SK-N-SH treated with all-trans-retinoic acid at 6 μM for 48 hours (cell line): ENCODE measurements around the gene ACBD6.

Experiments
- ATAC-seq: fragments of 200-7000 bp; cut with Tn5 transposase; 3 replicates; pipeline ENCODE4 v1.9.1; 2020; ENCODE audit warnings: mild to moderate bottlenecking, moderate library complexity
- ARNTL ChIP-seq: fragments of 450-650 bp; formaldehyde crosslinking; IDR thresholded peaks from 2 replicates; pipeline ENCODE4 v1.5.0; 2020; ENCODE audit warnings: low read depth, mild to moderate bottlenecking, moderate library complexity, borderline replicate concordance
- BACH2 ChIP-seq: fragments of 250-450 bp; sonication (Bioruptor Pico); IDR thresholded peaks from 2 replicates; pipeline ENCODE4 v1.9.0; 2021; ENCODE audit warnings: mild to moderate bottlenecking, borderline replicate concordance
- CSDC2 ChIP-seq: fragments of 250-450 bp; sonication (Bioruptor Pico); IDR thresholded peaks from 2 replicates; pipeline ENCODE4 v1.5.0; 2020; ENCODE audit warnings: mild to moderate bottlenecking, moderate library complexity
- ISL1 ChIP-seq: fragments of 250-450 bp; sonication (Bioruptor Pico); IDR thresholded peaks from 2 replicates; pipeline ENCODE4 v2.1.2; 2022; ENCODE audit warnings: mild to moderate bottlenecking, moderate library complexity
- OSR1 ChIP-seq: fragments of 250-450 bp; sonication (Bioruptor Pico); IDR thresholded peaks from 2 replicates; pipeline ENCODE4 v1.8.0; 2022; ENCODE audit warnings: moderate library complexity, mild to moderate bottlenecking, inconsistent platforms
- PPARA ChIP-seq: fragments of 250-450 bp; sonication (Bioruptor Pico); IDR thresholded peaks from 2 replicates; pipeline ENCODE4 v1.5.0; 2020; ENCODE audit warnings: mild to moderate bottlenecking, borderline replicate concordance
- RARB ChIP-seq: fragments of 250-450 bp; sonication (Bioruptor Pico); IDR thresholded peaks from 2 replicates; pipeline ENCODE4 v1.8.0; 2021; ENCODE audit warnings: mild to moderate bottlenecking, moderate library complexity
- ZC3H10 ChIP-seq: fragments of 250-450 bp; sonication (Bioruptor Pico); IDR thresholded peaks from 2 replicates; pipeline ENCODE4 v1.5.1; 2021; ENCODE audit warnings: mild to moderate bottlenecking, moderate library complexity
- ZNF70 ChIP-seq: fragments of 450-650 bp; formaldehyde crosslinking; IDR thresholded peaks from 2 replicates; pipeline ENCODE4 v1.5.0; 2020; ENCODE audit warnings: mild to moderate bottlenecking, moderate library complexity
- TF ChIP-seq, protein P1 (sequence below): fragments of 250-450 bp; sonication (Bioruptor Pico); IDR thresholded peaks from 2 replicates; pipeline ENCODE4 v1.8.0; 2020; ENCODE audit warnings: mild to moderate bottlenecking, moderate library complexity, borderline replicate concordance
- TF ChIP-seq, protein P2 (sequence below): fragments of 250-450 bp; sonication (Bioruptor Pico); IDR thresholded peaks from 2 replicates; pipeline ENCODE4 v1.8.0; 2021; ENCODE audit warnings: low read depth, mild to moderate bottlenecking, moderate library complexity, borderline replicate concordance
- TF ChIP-seq, protein P3 (sequence below): fragments of 250-450 bp; sonication (Bioruptor Pico); IDR thresholded peaks from 2 replicates; pipeline ENCODE4 v1.5.1; 2020; ENCODE audit warnings: low read depth, mild to moderate bottlenecking, moderate library complexity
- TF ChIP-seq, protein P4 (sequence below): fragments of 250-450 bp; sonication (Bioruptor Pico); IDR thresholded peaks from 2 replicates; pipeline ENCODE4 v1.5.1; 2021; ENCODE audit warnings: mild to moderate bottlenecking, moderate library complexity
- TF ChIP-seq, protein P5 (sequence below): fragments of 250-450 bp; sonication (Bioruptor Pico); IDR thresholded peaks from 2 replicates; pipeline ENCODE4 v1.5.0; 2020; ENCODE audit warnings: mild to moderate bottlenecking, moderate library complexity

Gene ACBD6

DNA sequence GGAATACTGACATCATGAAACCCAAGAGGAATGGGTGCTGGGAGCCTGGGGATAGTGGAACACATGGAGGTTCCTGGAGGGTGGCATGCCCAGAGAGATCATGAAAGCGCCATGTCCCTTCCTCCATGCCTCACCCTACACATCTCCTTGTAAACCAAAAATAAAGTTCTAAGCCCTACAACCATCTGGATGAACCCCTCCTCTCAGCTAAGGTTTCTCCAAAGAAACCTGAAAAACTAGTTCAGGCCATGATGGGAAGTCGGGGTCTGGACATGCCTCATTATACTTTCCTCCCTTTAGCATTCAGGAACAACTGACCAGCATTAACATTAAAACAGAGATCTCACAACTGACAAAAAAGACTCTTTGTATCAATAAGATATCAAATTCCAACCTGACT is 68.5 kb downstream of the ACBD6 start (continued):
- TF ChIP-seq, protein P1, sequence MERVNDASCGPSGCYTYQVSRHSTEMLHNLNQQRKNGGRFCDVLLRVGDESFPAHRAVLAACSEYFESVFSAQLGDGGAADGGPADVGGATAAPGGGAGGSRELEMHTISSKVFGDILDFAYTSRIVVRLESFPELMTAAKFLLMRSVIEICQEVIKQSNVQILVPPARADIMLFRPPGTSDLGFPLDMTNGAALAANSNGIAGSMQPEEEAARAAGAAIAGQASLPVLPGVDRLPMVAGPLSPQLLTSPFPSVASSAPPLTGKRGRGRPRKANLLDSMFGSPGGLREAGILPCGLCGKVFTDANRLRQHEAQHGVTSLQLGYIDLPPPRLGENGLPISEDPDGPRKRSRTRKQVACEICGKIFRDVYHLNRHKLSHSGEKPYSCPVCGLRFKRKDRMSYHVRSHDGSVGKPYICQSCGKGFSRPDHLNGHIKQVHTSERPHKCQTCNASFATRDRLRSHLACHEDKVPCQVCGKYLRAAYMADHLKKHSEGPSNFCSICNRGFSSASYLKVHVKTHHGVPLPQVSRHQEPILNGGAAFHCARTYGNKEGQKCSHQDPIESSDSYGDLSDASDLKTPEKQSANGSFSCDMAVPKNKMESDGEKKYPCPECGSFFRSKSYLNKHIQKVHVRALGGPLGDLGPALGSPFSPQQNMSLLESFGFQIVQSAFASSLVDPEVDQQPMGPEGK (CRISPR knock-in tag) = no peak
- no peak for TF ChIP-seq CSDC2 (CRISPR knock-in tag)

DNA sequence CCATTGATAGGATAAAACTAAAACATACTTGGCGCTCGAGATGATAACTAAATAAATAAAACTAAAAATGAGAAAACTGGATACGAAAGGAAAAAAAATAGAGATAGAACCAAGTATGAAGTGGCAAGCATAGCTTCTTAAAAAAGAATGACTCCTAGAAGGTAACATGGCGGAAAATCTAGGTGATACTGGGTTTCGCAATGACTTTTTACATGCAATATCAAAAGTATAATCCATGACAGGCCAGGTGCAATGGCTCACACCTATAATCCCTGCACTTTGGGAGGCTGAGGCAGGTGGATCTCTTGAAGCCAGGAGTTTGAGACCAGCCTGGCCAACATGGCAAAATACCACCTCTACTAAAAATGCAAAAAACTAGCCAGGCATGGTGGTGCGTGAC is 70.7 kb downstream of the ACBD6 start:
- ATAC-seq = no peak
- TF ChIP-seq, protein P2, sequence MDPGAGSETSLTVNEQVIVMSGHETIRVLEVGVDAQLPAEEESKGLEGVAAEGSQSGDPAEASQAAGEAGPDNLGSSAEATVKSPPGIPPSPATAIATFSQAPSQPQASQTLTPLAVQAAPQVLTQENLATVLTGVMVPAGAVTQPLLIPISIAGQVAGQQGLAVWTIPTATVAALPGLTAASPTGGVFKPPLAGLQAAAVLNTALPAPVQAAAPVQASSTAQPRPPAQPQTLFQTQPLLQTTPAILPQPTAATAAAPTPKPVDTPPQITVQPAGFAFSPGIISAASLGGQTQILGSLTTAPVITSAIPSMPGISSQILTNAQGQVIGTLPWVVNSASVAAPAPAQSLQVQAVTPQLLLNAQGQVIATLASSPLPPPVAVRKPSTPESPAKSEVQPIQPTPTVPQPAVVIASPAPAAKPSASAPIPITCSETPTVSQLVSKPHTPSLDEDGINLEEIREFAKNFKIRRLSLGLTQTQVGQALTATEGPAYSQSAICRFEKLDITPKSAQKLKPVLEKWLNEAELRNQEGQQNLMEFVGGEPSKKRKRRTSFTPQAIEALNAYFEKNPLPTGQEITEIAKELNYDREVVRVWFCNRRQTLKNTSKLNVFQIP (CRISPR knock-in tag) = no peak
- no peak for TF ChIP-seq ZNF70
- TF ChIP-seq, protein P3, sequence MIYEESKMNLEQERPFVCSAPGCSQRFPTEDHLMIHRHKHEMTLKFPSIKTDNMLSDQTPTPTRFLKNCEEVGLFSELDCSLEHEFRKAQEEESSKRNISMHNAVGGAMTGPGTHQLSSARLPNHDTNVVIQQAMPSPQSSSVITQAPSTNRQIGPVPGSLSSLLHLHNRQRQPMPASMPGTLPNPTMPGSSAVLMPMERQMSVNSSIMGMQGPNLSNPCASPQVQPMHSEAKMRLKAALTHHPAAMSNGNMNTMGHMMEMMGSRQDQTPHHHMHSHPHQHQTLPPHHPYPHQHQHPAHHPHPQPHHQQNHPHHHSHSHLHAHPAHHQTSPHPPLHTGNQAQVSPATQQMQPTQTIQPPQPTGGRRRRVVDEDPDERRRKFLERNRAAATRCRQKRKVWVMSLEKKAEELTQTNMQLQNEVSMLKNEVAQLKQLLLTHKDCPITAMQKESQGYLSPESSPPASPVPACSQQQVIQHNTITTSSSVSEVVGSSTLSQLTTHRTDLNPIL = no peak

DNA sequence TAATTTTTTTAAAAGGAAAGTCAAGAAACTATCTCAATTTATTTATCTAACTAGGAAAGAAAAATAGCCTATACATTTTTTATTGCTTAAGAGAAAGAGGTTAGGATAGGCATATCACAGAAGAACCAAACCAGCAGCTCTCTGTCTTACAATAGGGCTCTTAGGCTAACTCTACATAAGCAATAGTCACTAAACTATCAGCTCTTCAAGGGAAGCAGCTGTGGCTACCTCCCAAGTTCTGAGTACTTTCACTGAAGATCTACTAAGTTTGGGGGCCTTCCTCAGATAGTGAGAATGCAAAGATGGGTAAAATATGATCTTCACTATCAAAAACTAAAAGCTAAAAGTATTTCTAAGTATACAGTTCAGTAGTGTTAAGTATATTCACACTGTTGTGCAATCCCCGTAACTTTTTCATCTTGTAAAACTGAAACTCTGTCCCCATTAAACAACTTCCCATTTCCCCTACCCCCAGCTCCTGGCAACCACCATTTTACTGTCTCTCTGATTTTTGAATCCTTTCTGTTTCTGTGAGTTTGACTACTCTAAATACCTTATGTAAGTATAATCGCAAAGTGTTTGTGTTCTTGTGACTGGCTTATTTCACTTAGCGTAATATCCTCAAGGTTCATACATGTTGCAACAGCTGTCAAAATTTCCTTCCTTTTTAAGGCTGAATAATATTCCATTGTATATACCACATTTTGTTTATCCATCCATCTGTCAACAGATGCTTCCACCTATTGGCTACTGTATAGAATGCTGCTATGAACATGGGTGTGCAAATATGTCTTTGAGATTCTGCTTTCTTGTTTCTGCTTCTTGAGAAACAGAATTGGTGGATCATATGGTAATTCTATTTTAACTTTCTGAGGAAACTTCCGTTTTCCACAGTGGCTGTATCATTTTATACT is 73.3 kb downstream of the ACBD6 start:
- no peak for ATAC-seq
- TF ChIP-seq RARB (no peak), ARNTL (no peak), ZC3H10 (CRISPR knock-in tag) (no peak), ZNF70 (no peak), PPARA (no peak), ISL1 (CRISPR knock-in tag) (no peak), OSR1 (no peak), BACH2 (CRISPR knock-in tag) (no peak)
- TF ChIP-seq, protein P1 (CRISPR knock-in tag) = no peak
- TF ChIP-seq, protein P4, sequence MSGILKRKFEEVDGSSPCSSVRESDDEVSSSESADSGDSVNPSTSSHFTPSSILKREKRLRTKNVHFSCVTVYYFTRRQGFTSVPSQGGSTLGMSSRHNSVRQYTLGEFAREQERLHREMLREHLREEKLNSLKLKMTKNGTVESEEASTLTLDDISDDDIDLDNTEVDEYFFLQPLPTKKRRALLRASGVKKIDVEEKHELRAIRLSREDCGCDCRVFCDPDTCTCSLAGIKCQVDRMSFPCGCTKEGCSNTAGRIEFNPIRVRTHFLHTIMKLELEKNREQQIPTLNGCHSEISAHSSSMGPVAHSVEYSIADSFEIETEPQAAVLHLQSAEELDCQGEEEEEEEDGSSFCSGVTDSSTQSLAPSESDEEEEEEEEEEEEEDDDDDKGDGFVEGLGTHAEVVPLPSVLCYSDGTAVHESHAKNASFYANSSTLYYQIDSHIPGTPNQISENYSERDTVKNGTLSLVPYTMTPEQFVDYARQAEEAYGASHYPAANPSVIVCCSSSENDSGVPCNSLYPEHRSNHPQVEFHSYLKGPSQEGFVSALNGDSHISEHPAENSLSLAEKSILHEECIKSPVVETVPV (CRISPR knock-in tag) = no peak
- TF ChIP-seq, protein P2 (CRISPR knock-in tag) = no peak
- TF ChIP-seq, protein P3 = no peak
- TF ChIP-seq, protein P5, sequence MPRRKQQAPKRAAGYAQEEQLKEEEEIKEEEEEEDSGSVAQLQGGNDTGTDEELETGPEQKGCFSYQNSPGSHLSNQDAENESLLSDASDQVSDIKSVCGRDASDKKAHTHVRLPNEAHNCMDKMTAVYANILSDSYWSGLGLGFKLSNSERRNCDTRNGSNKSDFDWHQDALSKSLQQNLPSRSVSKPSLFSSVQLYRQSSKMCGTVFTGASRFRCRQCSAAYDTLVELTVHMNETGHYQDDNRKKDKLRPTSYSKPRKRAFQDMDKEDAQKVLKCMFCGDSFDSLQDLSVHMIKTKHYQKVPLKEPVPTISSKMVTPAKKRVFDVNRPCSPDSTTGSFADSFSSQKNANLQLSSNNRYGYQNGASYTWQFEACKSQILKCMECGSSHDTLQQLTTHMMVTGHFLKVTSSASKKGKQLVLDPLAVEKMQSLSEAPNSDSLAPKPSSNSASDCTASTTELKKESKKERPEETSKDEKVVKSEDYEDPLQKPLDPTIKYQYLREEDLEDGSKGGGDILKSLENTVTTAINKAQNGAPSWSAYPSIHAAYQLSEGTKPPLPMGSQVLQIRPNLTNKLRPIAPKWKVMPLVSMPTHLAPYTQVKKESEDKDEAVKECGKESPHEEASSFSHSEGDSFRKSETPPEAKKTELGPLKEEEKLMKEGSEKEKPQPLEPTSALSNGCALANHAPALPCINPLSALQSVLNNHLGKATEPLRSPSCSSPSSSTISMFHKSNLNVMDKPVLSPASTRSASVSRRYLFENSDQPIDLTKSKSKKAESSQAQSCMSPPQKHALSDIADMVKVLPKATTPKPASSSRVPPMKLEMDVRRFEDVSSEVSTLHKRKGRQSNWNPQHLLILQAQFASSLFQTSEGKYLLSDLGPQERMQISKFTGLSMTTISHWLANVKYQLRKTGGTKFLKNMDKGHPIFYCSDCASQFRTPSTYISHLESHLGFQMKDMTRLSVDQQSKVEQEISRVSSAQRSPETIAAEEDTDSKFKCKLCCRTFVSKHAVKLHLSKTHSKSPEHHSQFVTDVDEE (CRISPR knock-in tag) = no peak
